Measurements from ENCODE around the gene NEMF.
"Not testable (repeated sequence)": the region's sequence is repeated elsewhere in the genome, so short reads cannot be mapped to it uniquely, and the experiment has no call there.

Gene NEMF

GRCh38 chr14:49849213-49849847 is 3.3 kb downstream of the NEMF start:
- DNase-seq (ENCODE audit: extremely low read depth in 1 of 2, low read depth in 1 of 2): no peak

GRCh38 chr14:49828640-49829039 is 23.9 kb downstream of the NEMF start:
- no peak for DNase-seq (ENCODE audit: extremely low read depth in 1 of 2, low read depth in 1 of 2)

- DNase-seq (ENCODE audit: extremely low read depth in 1 of 2, low read depth in 1 of 2): no peak
These were observed 32.4 kb downstream of the NEMF start for GRCh38 chr14:49820176-49820575.

- DNase-seq (ENCODE audit: extremely low read depth in 1 of 2, low read depth in 1 of 2): no peak
These were observed 35.7 kb downstream of the NEMF start for GRCh38 chr14:49816844-49817243.

- DNase-seq (ENCODE audit: extremely low read depth in 1 of 2, low read depth in 1 of 2): not testable (repeated sequence)
These were observed 36.5 kb downstream of the NEMF start for GRCh38 chr14:49816118-49816517.

- DNase-seq (ENCODE audit: extremely low read depth in 1 of 2, low read depth in 1 of 2): no peak
These were observed 43.8 kb downstream of the NEMF start for GRCh38 chr14:49808780-49809179.

DNA sequence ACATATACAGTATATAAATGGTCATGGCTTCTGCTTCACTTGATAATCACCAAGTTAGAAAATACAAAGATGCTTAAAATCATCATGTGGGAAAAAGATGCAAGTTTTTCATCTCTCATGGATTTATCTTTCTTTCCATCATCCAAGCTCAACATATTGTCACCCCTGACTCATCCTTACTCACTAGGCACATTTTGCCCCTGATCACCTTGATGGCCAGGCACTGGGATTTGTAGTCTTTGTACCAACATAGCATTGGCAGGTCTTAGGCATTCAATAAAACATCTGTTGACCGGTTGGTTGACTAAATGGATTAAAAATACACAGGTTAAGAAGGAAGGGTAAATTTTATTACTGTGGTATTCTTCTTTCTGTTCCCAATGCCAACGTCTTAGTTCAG is 56.6 kb downstream of the NEMF start:
- DNase-seq (ENCODE audit: extremely low read depth in 1 of 2, low read depth in 1 of 2): no peak

DNA sequence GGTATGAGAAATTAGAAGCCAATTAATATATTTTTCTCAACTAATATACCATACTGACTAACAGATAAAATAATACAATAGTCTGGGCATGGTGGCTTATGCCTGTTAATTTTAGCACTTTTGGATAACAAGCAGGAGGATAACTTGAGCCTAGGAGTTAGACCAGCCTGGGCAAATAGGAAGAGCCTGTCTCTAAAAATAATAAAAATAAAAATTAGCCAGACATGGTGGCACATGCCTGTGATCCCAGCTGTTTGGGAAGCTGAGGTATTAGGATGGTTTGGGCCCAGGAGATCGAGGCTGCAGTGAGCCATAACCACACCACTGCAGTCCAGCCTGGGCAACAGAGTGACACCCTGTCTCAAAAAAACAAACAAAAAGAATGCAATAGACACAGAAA is 60.0 kb downstream of the NEMF start:
- DNase-seq (ENCODE audit: extremely low read depth in 1 of 2, low read depth in 1 of 2): no peak

DNA sequence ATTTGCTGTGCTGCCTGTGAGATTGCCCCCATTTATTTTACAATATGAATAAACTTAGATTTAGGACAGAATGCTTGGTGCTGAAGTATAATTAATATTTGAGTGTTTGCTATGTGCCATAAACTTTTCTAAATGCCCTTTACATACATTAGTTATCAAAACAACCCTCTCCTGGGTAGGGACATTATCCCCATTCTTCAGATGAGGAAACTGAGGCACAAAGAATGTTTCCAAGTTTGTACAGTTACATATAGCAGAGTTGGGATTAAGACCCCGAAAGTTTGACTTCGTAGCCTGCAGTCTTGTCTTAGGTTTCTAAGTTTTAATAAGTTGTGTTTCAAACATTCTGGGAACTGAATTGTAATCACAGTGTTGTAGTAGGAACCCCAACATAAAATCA is 66.3 kb downstream of the NEMF start:
- no peak for DNase-seq (ENCODE audit: extremely low read depth in 1 of 2, low read depth in 1 of 2)

- DNase-seq (ENCODE audit: extremely low read depth in 1 of 2, low read depth in 1 of 2): no peak
These were observed 69.1 kb downstream of the NEMF start for GRCh38 chr14:49783394-49784014.

GRCh38 chr14:49781040-49781439 is 71.5 kb downstream of the NEMF start:
- DNase-seq (ENCODE audit: extremely low read depth in 1 of 2, low read depth in 1 of 2): not testable (repeated sequence)

DNA sequence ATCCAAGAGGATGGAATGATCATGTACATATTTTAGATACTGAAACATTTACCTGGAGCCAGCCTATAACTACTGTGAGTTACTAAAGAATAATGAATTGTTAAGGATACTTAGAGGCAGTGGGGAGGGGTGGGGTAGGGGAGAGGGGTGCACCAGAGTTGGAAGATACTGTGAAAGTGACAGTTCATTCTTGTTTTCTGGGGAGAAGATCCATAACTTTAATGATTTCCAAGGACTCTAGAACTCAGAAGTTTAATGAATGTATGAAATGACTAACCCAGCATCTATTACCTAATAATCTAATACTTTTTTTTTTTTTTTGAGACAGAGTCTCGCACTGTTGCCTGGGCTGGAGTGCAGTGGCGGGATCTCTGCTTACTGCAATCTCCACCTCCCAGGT is 74.2 kb downstream of the NEMF start:
- DNase-seq (ENCODE audit: extremely low read depth in 1 of 2, low read depth in 1 of 2): no peak

DNA sequence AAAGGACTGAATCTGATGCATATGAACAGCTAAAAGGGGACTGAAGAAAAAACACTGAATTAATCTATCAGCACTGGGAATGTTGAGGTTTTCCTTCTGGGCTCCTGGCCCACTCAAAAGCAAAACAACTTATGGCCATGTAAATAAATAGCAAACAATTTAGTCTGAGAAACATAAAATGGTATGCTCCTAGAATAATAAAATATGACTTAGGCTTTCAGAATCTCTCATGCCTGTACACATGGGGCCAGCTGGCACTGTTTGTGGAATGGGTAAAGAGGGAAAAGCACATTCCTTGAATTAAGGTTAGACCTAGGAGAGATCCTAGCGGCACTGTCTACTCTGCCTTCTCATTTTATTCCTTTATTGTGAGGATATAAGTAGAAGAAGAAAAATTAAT is 78.5 kb downstream of the NEMF start:
- DNase-seq (ENCODE audit: extremely low read depth in 1 of 2, low read depth in 1 of 2): no peak

DNA sequence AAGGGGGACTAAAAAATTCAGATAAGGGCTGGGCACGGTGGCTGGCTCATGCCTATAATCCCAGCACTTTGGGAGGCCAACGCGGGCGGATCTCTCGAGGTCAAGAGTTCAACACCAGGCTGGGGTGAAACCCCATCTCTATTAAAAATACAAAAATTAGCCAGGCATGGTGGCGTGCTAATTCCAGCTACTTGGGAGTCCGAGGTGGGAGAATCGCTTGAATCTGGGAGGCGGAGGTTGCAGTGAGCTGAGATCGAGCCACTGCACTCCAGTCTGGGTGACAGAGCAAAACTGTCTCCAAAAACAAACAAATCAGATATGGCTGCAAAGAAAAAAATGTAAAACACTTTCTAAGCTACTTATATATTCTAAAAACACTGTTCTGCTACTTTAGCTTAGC is 80.9 kb downstream of the NEMF start:
- DNase-seq (ENCODE audit: extremely low read depth in 1 of 2, low read depth in 1 of 2): not testable (repeated sequence)

DNA sequence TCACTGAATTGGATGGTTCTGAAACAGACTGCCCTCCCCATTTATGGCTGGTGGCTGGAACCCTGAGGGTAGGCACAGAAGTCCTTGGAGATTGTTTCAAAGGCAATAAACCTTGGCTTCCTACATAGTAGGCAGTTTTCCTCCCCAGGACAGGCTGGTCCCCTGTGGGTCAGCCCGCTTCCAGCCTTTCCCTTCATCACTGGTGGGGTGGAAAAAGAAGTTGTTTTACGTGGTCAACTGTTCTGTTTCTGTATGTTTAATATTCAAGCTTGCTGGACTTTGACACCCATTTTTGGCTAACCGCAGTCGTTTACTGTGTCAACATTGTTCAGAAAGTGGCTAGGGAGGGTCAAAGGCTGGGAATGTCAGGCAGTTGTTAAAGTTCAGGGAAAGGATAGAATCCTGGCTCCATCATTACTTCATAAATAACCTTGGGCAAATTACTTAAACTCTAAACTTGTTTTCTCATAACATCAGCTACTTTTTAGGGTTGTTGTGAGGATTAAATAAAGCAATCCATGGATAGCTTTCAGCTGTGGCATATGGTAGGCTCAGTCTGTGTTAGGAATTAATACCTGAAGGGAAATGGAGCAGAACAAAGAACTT is 82.3 kb downstream of the NEMF start:
- no peak for DNase-seq (ENCODE audit: extremely low read depth in 1 of 2, low read depth in 1 of 2)

DNA sequence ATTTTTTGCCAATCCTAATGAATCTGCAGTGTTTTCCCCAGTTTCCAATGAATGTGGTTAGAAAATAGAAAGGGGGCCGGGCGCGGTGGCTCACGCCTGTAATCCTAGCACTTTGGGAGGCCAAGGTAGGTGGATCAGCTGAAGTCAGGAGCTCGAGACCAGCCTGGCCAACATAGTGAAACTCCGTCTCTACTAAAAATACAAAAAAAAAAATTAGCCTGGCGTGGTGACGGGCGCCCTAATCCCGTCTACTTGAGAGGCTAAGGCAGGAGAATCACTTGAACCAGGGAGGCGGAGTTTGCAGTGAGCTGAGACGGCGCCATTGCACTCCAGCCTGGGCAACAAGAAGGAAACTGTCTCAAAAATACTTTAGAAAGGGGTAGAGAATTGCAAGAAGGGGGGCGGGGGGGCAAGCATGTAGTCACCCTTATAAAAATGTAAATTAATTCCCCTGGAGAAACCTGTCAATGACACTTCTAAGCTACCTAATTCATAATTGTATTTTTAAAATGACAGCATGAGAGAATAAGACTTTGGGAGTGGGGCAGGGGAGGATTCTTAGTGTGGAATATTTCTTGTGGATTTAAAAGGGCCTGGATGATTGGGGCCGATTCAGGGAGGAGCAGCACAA is 82.9 kb downstream of the NEMF start:
- DNase-seq (ENCODE audit: extremely low read depth in 1 of 2, low read depth in 1 of 2): no peak

DNA sequence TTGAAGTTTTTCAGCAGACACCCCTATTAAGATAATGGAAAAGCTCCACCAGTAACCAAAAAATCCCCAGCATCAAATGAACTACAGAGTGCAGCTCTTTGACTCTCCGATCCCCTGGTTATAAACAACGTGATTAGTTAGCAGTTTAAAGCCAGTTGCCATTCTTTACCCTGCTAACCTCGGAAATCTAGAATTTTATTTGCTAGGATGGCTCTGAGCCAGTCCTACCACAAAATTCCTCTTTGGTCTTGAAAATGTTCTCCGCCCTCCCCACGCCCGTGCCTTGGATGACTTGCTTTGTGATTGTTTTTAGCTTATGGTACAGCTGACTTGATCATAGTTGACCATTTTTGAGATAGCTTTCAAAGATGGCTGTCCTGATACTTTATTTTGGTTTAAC is 83.4 kb downstream of the NEMF start:
- no peak for DNase-seq (ENCODE audit: extremely low read depth in 1 of 2, low read depth in 1 of 2)

GRCh38 chr14:49768301-49769121 is 84.1 kb downstream of the NEMF start:
- DNase-seq (ENCODE audit: extremely low read depth in 1 of 2, low read depth in 1 of 2): peak; percentile 26 to 32

DNA sequence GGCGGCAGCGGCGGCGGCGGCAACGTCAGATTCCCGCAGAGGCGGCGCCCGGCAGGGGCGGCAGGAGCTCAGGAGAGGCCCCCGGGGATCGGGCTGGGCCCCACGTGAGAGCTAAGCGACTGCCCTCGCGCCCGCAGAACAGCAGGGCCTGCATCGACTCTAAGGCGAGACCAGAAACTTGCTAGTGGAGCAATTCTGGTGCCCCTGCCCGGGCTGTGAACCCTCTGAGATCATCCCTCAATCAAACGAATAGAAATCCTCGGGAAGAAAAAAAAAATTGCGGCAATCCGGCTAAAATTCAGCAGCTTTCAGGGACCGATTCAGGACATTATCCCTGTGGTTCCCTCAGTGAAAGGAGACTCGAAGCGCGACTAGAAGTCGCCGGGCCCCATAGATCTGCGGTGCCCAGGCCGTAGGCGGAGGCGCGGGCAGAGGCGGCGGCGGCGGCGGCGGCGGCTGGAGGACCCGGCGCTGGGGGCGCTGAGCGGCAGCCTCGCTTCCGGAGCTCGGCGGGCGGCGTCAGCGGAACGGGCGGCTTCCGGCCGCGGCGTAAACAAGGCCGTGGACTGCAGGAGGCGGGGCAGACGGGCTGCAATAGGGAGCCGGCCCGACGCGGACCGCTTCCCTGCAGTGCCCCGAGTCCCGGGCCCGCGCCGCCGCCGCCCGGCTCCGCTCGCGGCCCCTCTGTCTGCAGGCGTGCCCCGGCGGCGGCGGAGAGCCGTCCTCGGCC is 84.9 kb downstream of the NEMF start, which contains the start of gene KLHDC2:
Gene KLHDC2, plus strand, starts transcription at position 583 of the 730 bp plus-strand sequence. CDS start 316 bp downstream, outside the sequence.
- DNase-seq (ENCODE audit: extremely low read depth in 1 of 2, low read depth in 1 of 2): peak; percentile 58 to 81

GRCh38 chr14:49767270-49767570 is 85.4 kb downstream of the NEMF start:
- DNase-seq (ENCODE audit: extremely low read depth in 1 of 2, low read depth in 1 of 2): no peak

DNA sequence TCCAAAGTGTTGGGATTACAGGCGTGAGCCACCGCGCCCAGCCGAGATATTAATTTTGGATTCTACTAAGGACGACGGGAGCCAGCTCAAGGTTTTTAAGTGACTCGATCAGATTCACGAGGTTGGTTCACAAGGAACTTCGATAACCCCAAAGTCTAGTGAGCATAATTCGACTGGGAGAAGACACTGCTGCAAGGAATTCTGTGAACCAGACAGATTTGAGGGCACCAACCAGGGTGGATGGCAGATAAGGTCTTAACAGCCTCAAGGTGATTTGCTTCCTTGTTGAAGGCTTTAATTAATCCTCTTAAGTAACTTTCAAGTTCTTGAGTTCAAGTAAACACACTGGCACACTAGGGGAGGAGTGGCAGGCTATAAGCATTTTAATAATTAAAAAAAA is 85.7 kb downstream of the NEMF start:
- DNase-seq (ENCODE audit: extremely low read depth in 1 of 2, low read depth in 1 of 2): no peak

All from activated CD8-positive, alpha-beta memory T cell treated with anti-CD3 and anti-CD28 coated beads for 1 hour (primary cell).